Coronary artery (tissue), 2 donors: ENCODE data around the gene RALGAPB.
"Not testable (repeated sequence)": the region's sequence is repeated elsewhere in the genome, so short reads cannot be mapped to it uniquely, and the experiment has no call there.

ENCODE experiments used
- DNase-seq: peaks from one replicate; pipeline ENCODE4 v3.0.0-alpha.2; 2017; ENCODE audit warnings: low spot score
- H3K27ac ChIP-seq, 2 donors: fragments of 200-600 bp; sonication (generic); one replicate each; pipeline ENCODE4 v1.5.1; 2016 to 2019
- H3K4me3 ChIP-seq: fragments of 200-600 bp; sonication (generic); 2 replicates; pipeline ENCODE4 v1.5.1; 2016; ENCODE audit warnings: mild to moderate bottlenecking, moderate library complexity
- TF ChIP-seq, protein P1 (sequence below): fragments of 200-600 bp; sonication (generic); IDR thresholded peaks from one replicate; pipeline ENCODE4 v1.5.1; 2019; ENCODE audit warnings: antibody characterized with exemption

RALGAPB gene

DNA sequence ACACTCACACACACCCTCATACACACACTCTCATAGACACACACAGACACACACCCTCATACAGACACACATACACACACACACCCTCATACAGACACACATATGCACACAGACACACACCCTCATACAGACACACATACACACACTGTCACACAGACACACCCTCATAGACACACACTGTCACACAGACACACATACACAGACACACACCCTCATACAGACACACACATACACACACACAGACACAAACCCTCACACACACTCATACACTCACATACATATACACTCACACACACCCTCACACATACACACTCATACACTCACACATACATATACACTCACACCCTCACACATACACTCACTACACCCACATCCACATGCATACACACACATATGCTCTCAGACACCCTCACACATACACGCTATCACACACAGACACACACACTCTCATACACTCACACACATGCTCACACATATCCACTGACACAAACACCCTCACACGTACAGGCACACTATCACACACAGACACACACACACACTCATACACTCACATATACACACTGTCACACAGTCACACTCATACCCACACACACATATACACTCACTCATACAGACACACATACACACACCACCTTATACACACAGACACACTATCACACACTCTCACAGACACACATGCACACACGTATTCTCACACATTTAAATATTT is 117.5 kb downstream of the RALGAPB start:
- Histone ChIP-seq H3K4me3 (no peak overlapping the region), H3K27ac (no peak overlapping the region)
- TF ChIP-seq, protein P1, sequence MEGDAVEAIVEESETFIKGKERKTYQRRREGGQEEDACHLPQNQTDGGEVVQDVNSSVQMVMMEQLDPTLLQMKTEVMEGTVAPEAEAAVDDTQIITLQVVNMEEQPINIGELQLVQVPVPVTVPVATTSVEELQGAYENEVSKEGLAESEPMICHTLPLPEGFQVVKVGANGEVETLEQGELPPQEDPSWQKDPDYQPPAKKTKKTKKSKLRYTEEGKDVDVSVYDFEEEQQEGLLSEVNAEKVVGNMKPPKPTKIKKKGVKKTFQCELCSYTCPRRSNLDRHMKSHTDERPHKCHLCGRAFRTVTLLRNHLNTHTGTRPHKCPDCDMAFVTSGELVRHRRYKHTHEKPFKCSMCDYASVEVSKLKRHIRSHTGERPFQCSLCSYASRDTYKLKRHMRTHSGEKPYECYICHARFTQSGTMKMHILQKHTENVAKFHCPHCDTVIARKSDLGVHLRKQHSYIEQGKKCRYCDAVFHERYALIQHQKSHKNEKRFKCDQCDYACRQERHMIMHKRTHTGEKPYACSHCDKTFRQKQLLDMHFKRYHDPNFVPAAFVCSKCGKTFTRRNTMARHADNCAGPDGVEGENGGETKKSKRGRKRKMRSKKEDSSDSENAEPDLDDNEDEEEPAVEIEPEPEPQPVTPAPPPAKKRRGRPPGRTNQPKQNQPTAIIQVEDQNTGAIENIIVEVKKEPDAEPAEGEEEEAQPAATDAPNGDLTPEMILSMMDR, result no peak
- DNase-seq, result no peak

DNA sequence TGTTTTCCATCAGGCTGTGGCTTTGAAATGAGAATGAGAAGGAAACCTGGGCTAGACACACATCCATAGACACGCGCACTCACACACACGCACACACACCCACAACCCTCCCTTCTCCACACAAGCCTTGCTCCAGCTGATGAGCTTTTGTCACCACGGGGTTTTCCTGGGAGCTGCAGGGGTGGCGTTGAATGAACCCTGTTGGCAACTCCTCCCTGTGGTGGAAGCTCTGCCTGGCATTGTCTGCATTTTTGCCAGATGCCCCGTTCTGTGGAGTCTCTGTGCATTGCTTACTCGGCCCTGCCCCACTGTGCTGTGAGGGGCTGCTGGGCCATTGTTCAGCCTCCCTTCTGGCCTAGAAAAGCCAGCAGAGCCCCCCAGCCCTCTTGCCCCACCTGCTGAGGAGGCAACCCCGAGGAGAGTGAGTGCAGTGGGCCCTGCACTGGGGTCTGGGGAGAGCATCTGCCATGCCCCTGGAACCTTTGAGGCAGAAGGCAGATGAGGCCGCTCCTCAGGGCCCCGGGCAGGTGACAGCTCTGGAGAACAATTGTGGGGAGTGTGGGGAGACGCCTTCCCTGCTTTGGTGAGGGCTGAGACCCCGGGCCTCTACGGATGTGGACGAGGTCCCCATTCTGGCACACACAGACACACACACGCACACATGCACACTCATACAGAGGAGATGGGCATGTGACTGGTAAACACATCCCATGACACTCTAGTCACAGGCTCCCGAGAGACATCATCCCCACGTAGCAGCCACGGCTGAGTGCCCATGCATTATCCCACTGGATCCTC is 118.2 kb downstream of the RALGAPB start:
- DNase-seq, result no peak
- TF ChIP-seq, protein P1, result no peak
- H3K4me3 ChIP-seq, result no peak overlapping the region
- no peak overlapping the region for H3K27ac ChIP-seq

DNA sequence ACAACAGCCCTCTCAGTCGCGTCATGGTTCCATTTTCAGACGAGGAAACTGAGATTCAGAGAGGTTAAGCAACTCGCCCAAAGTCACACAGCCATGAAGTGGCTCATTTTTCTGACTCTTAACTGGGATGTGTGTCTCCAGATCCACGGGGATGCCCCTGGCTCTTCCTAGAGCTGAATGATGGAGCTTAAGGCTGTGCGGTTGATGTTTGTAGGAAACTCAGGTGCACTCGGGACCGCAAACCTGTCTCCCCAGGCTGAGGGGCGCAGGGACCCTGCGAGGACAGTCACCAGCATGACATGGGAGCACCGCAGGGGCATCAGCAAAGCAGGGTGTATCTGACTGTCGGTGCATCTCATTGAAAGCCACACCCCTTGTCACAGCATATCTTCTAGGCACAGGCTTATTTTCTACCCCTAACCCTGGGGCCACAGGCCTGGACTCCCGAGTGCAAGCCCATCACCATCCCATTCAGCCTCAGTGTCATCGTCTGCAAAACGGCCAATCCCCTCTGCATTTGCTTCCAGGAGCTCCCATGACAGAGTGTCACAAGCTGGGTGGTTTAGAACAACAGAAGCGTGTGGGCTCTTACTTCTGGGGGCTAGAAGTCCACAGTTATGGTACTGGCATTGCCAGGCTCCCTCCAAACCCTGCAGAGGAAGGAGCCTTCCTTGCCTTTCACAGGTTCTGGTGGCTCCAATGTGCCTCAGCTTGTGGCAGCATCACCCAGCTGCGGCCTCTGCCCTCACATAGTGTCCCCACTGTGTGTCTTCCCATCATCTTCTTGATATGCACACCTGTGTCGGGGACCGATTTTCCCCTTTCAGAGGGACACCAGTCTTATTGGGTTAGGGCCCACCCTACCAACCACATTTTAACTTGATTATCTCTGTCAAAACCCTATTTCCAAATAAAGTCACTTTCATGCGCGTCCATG is 119.1 kb downstream of the RALGAPB start:
- Histone ChIP-seq H3K27ac (no peak overlapping the region), H3K4me3 (no peak overlapping the region)
- no peak for DNase-seq
- TF ChIP-seq, protein P1, result no peak

DNA sequence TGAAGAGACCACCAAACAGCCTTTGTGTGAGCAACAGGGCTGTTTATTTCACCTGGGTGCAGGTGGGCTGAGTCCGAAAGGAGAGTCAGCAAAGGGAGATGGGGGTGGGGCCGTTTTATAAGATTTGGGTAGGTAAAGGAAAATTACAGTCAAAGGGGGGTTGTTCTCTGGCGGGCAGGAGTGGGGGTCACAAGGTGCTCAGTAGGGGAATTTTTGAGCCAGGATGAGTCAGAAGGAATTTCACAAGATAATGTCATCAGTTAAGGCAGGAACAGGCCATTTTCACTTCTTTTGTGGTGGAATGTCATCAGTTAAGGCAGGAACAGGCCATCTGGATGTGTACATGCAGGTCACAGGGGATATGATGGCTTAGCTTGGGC is 119.8 kb downstream of the RALGAPB start:
- not testable (repeated sequence) for H3K4me3 ChIP-seq, DNase-seq

DNA sequence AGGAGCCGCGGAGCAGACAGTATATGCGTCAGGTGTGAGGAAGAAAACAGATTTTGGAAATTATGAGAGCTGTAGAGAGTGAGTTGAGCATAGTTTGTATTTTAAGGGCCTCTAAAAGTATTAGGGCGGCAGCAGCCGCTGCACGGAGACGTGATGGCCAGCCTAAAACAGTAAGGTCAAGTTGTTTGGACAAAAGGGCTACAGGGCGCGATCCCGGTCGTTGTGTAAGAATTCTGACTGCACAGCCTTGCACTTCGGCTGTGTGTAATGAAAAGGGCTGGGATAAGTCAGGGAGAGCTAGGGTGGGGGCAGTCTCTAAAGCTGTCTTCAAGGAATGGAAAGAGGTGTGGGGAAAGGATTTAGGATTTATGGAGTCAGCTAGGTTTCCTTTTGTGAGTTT is 121.6 kb downstream of the RALGAPB start:
- H3K27ac ChIP-seq, DNase-seq, H3K4me3 ChIP-seq: not testable (repeated sequence)

More for the DNA sequence above, 119.8 kb downstream of the RALGAPB start:
- H3K27ac ChIP-seq, result not testable (repeated sequence)

DNA sequence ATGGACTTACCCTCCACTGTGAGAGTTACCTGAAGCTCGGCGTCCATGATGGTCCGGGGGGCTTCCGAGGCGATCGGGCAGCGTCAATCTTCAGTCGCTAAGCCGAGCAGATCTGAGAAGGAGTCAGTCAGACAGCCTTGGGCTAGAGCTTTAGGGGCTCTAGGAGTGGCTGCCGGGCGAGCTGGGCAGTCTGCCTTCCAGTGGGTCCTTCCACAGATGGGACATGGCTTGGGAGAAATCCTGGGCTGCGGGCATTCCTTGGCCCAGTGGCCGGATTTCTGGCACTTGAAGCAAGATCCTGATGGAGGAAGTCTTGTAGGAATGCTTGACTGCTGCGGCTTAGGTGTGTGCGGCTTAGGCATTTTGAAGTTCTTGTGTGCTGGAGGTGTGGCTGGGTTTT is 123.2 kb downstream of the RALGAPB start:
- H3K4me3 ChIP-seq, H3K27ac ChIP-seq, DNase-seq: not testable (repeated sequence)

DNA sequence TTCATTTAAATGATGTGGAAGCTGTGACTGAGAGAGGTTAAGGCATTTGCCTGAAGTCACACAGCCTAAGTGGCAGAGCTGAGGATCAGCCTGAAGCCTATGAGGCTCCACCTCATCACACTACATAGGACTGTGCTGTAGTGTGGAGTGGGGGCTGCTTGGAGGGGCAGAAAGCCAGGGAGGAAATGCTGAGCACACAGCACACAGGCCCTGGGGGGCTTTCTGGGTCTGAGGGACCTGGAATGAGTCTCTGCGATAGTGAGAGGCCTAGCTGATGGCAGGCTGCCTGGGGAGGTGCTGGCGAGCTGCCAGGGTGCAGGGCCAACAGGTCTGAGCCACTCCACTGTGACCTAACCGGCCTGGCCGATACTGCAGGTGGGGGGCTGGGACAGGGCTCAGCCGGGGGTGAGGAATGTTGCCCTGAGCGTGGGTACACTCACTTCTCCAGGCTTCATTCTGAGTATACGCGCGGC is 126.8 kb downstream of the RALGAPB start:
- no peak overlapping the region for H3K4me3 ChIP-seq
- TF ChIP-seq, protein P1, result no peak
- DNase-seq, result no peak
- no peak overlapping the region for H3K27ac ChIP-seq

DNA sequence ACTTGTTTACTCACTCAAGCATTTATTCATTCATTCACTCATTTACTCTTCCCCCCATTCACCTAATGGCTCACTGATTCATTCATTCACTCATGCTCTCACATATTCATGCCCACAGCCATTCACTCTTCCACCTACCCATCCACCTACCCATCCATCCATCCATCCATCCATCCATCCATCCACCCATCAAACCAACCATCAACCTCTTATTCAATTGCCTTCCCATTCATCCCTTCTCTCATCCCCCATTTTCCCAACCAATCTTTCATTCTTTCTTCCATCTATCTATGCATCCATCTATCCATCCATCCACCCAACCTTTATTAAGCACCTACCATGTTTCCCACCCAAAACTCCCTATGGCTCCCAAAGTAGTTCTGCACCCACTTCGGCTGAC is 127.4 kb downstream of the RALGAPB start:
- DNase-seq, result no peak
- TF ChIP-seq, protein P1, result no peak
- no peak overlapping the region for H3K27ac ChIP-seq
- H3K4me3 ChIP-seq, result no peak overlapping the region
